Osteocyte (in vitro differentiated cells): ENCODE data around the gene WDR11. TPM values are rescaled to one million over a fixed set of nuclear protein-coding genes. Genes with fewer than 3 reads are reported as not detected.
A peak's percentile ranks its signal among the peaks of the same experiment; 100 is the strongest.

Source experiments
- DNase-seq: peaks from one replicate; pipeline ENCODE4 v3.0.0; 2021; ENCODE audit warnings: mixed read lengths; ENCODE audit not compliant: unreplicated experiment; ENCODE audit errors: extremely low spot score
- H3K27ac Mint-ChIP-seq: one replicate; pipeline ENCODE4 v1.8.0; 2021; ENCODE audit warnings: mild to moderate bottlenecking, mixed read lengths; ENCODE audit not compliant: unreplicated experiment
- H3K27me3 Mint-ChIP-seq: one replicate; pipeline ENCODE4 v1.8.0; 2021; ENCODE audit warnings: mixed read lengths; ENCODE audit not compliant: unreplicated experiment
- H3K36me3 Mint-ChIP-seq: one replicate; pipeline ENCODE4 v1.8.0; 2021; ENCODE audit warnings: mixed read lengths; ENCODE audit not compliant: unreplicated experiment
- H3K4me1 Mint-ChIP-seq: one replicate; pipeline ENCODE4 v1.8.0; 2021; ENCODE audit warnings: mixed read lengths; ENCODE audit not compliant: unreplicated experiment
- H3K4me3 Mint-ChIP-seq: one replicate; pipeline ENCODE4 v1.8.0; 2021; ENCODE audit warnings: mild to moderate bottlenecking, moderate library complexity, mixed read lengths; ENCODE audit not compliant: unreplicated experiment
- H3K9me3 Mint-ChIP-seq: one replicate; pipeline ENCODE4 v1.8.0; 2021; ENCODE audit warnings: mixed read lengths; ENCODE audit not compliant: unreplicated experiment
- long read RNA-seq: library from polyadenylated mRNA; unstranded; transcript quantifications from one replicate; pipeline ENCODE4 v2.0.0, GENCODE V29; 2021
- total RNA-seq: library from RNA; stranded (reverse); gene quantifications from 2 replicates; pipeline ENCODE4 v1.2.1, GENCODE V29; 2021
- TF ChIP-seq, protein P1 (sequence below): fragments of 200-600 bp; sonication (generic); IDR thresholded peaks from 2 replicates; pipeline ENCODE4 v1.5.0; 2021; ENCODE audit warnings: antibody characterized with exemption, mild to moderate bottlenecking, moderate library complexity

The WDR11 gene, protein sequence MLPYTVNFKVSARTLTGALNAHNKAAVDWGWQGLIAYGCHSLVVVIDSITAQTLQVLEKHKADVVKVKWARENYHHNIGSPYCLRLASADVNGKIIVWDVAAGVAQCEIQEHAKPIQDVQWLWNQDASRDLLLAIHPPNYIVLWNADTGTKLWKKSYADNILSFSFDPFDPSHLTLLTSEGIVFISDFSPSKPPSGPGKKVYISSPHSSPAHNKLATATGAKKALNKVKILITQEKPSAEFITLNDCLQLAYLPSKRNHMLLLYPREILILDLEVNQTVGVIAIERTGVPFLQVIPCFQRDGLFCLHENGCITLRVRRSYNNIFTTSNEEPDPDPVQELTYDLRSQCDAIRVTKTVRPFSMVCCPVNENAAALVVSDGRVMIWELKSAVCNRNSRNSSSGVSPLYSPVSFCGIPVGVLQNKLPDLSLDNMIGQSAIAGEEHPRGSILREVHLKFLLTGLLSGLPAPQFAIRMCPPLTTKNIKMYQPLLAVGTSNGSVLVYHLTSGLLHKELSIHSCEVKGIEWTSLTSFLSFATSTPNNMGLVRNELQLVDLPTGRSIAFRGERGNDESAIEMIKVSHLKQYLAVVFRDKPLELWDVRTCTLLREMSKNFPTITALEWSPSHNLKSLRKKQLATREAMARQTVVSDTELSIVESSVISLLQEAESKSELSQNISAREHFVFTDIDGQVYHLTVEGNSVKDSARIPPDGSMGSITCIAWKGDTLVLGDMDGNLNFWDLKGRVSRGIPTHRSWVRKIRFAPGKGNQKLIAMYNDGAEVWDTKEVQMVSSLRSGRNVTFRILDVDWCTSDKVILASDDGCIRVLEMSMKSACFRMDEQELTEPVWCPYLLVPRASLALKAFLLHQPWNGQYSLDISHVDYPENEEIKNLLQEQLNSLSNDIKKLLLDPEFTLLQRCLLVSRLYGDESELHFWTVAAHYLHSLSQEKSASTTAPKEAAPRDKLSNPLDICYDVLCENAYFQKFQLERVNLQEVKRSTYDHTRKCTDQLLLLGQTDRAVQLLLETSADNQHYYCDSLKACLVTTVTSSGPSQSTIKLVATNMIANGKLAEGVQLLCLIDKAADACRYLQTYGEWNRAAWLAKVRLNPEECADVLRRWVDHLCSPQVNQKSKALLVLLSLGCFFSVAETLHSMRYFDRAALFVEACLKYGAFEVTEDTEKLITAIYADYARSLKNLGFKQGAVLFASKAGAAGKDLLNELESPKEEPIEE
- 61.8 and 65.8 TPM in 2 replicates for total RNA-seq
- long read RNA-seq, full-length matches to known transcripts = 85 of 207 reads
- long read RNA-seq, partial matches to known transcripts = 93 of 207 reads
- long read RNA-seq, other reads (novel, unspliced or antisense) = 29 of 207 reads

DNA sequence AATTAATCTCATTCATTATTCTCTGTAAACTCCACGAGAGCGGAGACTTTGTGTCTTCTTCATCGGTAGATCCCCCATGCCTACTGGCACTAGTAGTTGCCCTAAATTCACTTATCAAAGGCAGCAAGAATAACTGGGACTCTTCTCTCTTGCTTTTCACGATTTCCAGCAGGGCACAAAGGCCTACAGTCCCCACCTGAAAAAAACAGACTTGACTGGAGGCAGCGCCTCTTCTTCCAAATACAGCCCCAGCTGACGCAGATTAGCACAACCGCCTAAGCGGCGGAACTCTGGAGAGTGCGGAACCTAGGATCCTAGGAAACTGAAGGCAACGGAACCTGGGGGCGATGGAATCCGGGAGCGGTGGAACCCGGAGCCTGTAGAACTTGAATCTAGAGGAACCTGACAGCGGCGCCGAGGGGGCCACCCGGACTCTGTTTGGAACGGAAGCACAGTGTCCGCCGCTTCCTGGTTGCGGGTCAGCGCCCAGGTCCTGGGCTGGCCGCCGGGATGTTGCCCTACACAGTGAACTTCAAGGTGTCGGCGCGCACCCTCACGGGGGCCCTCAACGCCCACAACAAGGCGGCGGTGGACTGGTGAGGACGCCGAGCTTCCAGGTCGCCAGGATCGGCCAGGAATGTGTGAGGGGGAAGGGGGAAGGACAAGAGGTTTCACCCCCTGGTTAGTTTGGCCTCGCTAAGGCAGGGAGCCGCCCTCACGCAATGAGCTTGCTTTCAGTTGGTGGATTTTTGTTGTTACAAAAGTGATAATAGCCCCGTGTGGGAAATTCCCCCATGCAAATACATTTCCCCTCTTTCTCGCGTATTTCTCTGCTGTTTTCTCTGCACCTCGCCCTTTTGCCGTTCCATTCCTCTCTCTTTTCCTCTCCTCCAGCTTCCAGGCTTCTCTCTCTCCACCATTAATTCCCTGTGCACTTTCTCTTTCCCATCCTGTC is at the start of gene WDR11:
WDR11 (plus strand) TSS at position 452 of the 955 bp plus-strand sequence; CDS start at position 511, 59 bp downstream.
- Mint-ChIP-seq H3K27ac (peak within 1 kb of the TSS; percentile 94), H3K36me3 (peaks cover 21% of the 10 kb centered on the region), H3K9me3 (peaks cover 8% of the 10 kb centered on the region), H3K4me3 (peak within 1 kb of the TSS; percentile 97), H3K27me3 (no peaks in the 10 kb centered on the region), H3K4me1 (peaks cover 26% of the 10 kb centered on the region)
- TF ChIP-seq, protein P1, sequence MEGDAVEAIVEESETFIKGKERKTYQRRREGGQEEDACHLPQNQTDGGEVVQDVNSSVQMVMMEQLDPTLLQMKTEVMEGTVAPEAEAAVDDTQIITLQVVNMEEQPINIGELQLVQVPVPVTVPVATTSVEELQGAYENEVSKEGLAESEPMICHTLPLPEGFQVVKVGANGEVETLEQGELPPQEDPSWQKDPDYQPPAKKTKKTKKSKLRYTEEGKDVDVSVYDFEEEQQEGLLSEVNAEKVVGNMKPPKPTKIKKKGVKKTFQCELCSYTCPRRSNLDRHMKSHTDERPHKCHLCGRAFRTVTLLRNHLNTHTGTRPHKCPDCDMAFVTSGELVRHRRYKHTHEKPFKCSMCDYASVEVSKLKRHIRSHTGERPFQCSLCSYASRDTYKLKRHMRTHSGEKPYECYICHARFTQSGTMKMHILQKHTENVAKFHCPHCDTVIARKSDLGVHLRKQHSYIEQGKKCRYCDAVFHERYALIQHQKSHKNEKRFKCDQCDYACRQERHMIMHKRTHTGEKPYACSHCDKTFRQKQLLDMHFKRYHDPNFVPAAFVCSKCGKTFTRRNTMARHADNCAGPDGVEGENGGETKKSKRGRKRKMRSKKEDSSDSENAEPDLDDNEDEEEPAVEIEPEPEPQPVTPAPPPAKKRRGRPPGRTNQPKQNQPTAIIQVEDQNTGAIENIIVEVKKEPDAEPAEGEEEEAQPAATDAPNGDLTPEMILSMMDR = no peak
- peak; percentile 91 for DNase-seq

DNA sequence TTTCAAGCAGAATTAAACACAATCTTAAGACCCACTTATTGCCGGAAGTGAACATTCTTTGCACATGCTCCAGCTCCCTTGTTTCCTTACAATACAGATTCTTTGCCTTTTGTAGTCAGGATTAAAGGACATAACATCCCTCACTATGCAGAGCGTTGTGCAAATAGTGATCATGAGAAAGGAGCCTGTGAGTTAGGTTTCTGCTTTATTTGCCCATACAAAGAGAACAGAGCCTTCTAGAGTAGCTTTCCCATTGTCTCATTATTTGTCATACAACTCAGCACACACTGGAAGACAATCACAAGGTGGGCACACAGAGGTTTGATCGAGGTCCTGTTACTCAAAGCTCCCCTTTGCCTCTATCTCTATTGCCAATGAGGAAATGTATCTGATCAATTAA is 48.2 kb upstream of the WDR11 start:
- Mint-ChIP-seq H3K4me3 (no peak overlapping the region), H3K36me3 (no peaks in the 10 kb centered on the region), H3K4me1 (no peaks in the 10 kb centered on the region), H3K27me3 (peaks cover 2% of the 10 kb centered on the region), H3K27ac (no peak overlapping the region), H3K9me3 (no peaks in the 10 kb centered on the region)
- TF ChIP-seq, protein P1 = no peak
- DNase-seq = peak; percentile 10

DNA sequence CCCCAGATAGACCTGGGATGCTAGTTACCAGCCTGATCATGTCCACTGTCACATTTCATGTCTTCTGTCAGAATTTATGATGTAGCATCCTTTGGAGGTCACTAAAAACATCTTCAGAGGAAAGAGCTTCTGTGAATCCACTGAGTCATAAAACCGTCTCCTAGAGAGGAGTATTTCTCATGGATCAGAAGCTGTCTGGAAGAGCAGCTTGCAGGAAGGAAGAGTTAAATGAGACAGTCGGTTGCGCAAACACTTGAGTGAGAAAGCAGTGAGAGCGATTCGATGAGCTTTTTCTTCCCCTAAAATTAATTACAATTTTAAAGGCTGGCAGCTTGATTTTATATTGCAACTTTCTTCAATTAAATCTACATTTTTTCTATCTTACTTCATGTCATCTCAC is 47.2 kb upstream of the WDR11 start:
- Mint-ChIP-seq H3K27ac (no peak overlapping the region), H3K27me3 (peaks cover 4% of the 10 kb centered on the region), H3K36me3 (no peaks in the 10 kb centered on the region), H3K4me3 (no peak overlapping the region), H3K9me3 (no peaks in the 10 kb centered on the region), H3K4me1 (no peaks in the 10 kb centered on the region)
- no peak for DNase-seq
- TF ChIP-seq, protein P1 = no peak

DNA sequence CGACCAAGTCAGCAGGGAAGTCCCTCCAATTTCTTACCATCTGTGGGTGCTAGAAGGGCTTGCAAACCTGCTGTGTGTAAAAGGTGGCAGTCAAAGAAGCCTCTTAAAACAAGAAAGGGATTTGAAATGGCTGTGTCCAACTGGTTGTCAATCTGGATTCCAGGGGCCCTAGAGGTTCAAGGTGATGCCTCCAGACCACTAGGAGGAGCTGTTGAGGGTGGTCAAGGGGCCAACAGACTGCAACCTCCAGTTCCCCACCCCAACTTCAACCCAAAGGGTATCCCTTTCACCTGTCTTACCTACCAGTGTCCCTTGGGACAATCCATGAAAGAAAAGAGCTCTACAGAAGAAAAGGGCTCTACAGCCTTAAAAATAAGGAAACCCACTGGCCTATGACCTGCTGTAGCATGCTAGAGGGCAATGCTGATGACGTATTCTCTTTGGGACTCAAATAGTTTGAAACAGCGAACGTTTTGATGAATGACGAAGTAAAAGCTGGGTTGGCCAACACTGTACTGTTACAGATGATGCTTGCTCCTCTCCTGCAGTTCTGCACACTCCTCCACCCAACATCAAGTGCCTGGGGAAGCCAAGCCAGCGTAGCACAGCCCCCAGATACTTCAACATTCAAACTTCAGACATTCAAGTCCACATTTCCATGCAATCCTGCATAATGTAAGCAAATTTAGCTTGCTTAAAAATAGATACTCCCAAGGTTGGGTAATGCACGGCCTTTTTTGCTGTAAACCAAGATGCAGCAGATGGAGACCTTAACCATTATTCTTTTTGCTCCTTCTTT is 45.9 kb upstream of the WDR11 start:
- Mint-ChIP-seq H3K9me3 (no peaks in the 10 kb centered on the region), H3K4me3 (no peak overlapping the region), H3K27me3 (peaks cover 5% of the 10 kb centered on the region), H3K27ac (no peak overlapping the region), H3K4me1 (no peaks in the 10 kb centered on the region), H3K36me3 (no peaks in the 10 kb centered on the region)
- TF ChIP-seq, protein P1 = no peak
- peak; percentile 64 for DNase-seq
